Calu3 (cell line): Measurements from ENCODE around the gene NAPG. TPM values are rescaled to one million over a fixed set of nuclear protein-coding genes. Genes with fewer than 3 reads are reported as not detected.

Experiments
- Bru-seq: library from RNA; stranded (reverse); fragments of 400-500 nt; gene quantifications from one replicate; lab custom pipeline; 2021; lab: Mats Ljungman, UMichigan
- BruChase-seq, 2 experiments: library from RNA; stranded (reverse); fragments of 400-500 nt; gene quantifications; one replicate each; lab custom pipeline; 2021; lab: Mats Ljungman, UMichigan
- BruUV-seq: library from RNA; stranded (reverse); fragments of 400-500 nt; replicated peaks from 2 replicates; lab custom pipeline; 2021; lab: Mats Ljungman, UMichigan
- CTCF ChIA-PET: fragments of 300-600 bp; sonication (Branson Sonifier 250); formaldehyde crosslinking; loops from one replicate; lab custom pipeline; 2022; ENCODE audit warnings: antibody characterized with exemption; lab: Charles Lee
- DNase-seq: peaks from one replicate; pipeline ENCODE4 v3.0.0; 2022
- H3K27ac Mint-ChIP-seq: one replicate; pipeline ENCODE4 v1.8.0; 2022; ENCODE audit warnings: mixed read lengths; ENCODE audit not compliant: unreplicated experiment
- H3K27me3 Mint-ChIP-seq: one replicate; pipeline ENCODE4 v1.8.0; 2022; ENCODE audit warnings: mixed read lengths; ENCODE audit not compliant: unreplicated experiment
- H3K36me3 Mint-ChIP-seq: one replicate; pipeline ENCODE4 v1.8.0; 2022; ENCODE audit warnings: mild to moderate bottlenecking, moderate library complexity, mixed read lengths; ENCODE audit not compliant: insufficient read depth, unreplicated experiment
- H3K4me1 Mint-ChIP-seq: one replicate; pipeline ENCODE4 v1.8.0; 2022; ENCODE audit warnings: mild to moderate bottlenecking, low read depth, mixed read lengths; ENCODE audit not compliant: unreplicated experiment
- H3K4me3 Mint-ChIP-seq: one replicate; pipeline ENCODE4 v1.8.0; 2022; ENCODE audit warnings: mild to moderate bottlenecking, low read depth, moderate library complexity, mixed read lengths; ENCODE audit not compliant: unreplicated experiment
- H3K9me3 Mint-ChIP-seq: one replicate; pipeline ENCODE4 v1.8.0; 2022; ENCODE audit warnings: low read depth, mixed read lengths; ENCODE audit not compliant: unreplicated experiment
- CTCF ChIP-seq: fragments of 200-600 bp; IDR thresholded peaks from one replicate; pipeline ENCODE4 v1.8.0; 2022; ENCODE audit warnings: antibody characterized with exemption; ENCODE audit not compliant: unreplicated experiment
- intact Hi-C: fragments of 100-400 bp; cut with micrococcal nuclease; formaldehyde crosslinking; loops from one replicate; pipeline ENCODE4 v1.10.0; 2022; ENCODE audit not compliant: unreplicated experiment
- long read RNA-seq: library from polyadenylated mRNA; stranded (forward); transcript quantifications from one replicate; pipeline ENCODE4 v2.0.0, GENCODE V29; 2022
- total RNA-seq: library from RNA; stranded (reverse); gene quantifications from 2 replicates; pipeline ENCODE4 v1.2.3, GENCODE V29; 2022

NAPG gene
- total RNA-seq, result 35.6 and 45.0 TPM in 2 replicates
- Bru-seq, nascent RNA, result percentile 93 among the genes with signal in this experiment
- BruChase-seq, experiment 1, labeled RNA remaining after a 6-hour chase, result percentile 92 among the genes with signal in this experiment
- BruChase-seq, experiment 2, labeled RNA remaining after a 2-hour chase, result percentile 91 among the genes with signal in this experiment
- long read RNA-seq, partial matches to known transcripts, result 8 of 15 reads
- long read RNA-seq, other reads (novel, unspliced or antisense), result 5 of 15 reads

- intact Hi-C loops, result no loop called here
- TSS peak; percentile 33 for BruUV-seq
- peak within 1 kb of the TSS; percentile 96 for H3K27ac Mint-ChIP-seq
These were observed at the start of gene NAPG for GRCh38 chr18:10525697-10526560. TSS of gene NAPG (plus strand) at chr18:10526027. CDS start at chr18:10526103, 76 bp downstream.

GRCh38 chr18:10476338-10476791 lies 49.5 kb upstream of the NAPG start:
- Mint-ChIP-seq H3K27ac (no peak overlapping the region), H3K9me3 (no peaks in the 10 kb centered on the region), H3K36me3 (no peaks in the 10 kb centered on the region), H3K4me3 (no peak overlapping the region), H3K4me1 (no peaks in the 10 kb centered on the region), H3K27me3 (peaks cover 74% of the 10 kb centered on the region)
- BruUV-seq, result no TSS peak
- TF ChIP-seq CTCF, result no peak
- intact Hi-C loops, result no loop called here
- CTCF ChIA-PET, result no interaction called here
- DNase-seq, result no peak

More at GRCh38 chr18:10525697-10526560, at the start of gene NAPG:
- Mint-ChIP-seq H3K36me3 (peaks cover 29% of the 10 kb centered on the region), H3K27me3 (peaks cover 25% of the 10 kb centered on the region), H3K9me3 (no peaks in the 10 kb centered on the region), H3K4me3 (peak within 1 kb of the TSS; percentile 89), H3K4me1 (peaks cover 43% of the 10 kb centered on the region)
- TF ChIP-seq CTCF, result no peak
- CTCF ChIA-PET, result interaction anchor here (0.6 kb wide), 2 partner anchors 282 to 285 kb away, joined by 4 read pairs; no protein-coding TSS in a partner anchor
- DNase-seq, result peak; percentile 93

- Mint-ChIP-seq H3K4me3 (no peak overlapping the region), H3K27ac (no peak overlapping the region), H3K36me3 (no peaks in the 10 kb centered on the region), H3K9me3 (no peaks in the 10 kb centered on the region), H3K4me1 (no peaks in the 10 kb centered on the region), H3K27me3 (peaks cover 84% of the 10 kb centered on the region)
- intact Hi-C loops, result no loop called here
- CTCF ChIA-PET, result no interaction called here
- DNase-seq, result no peak
- no TSS peak for BruUV-seq
- no peak for TF ChIP-seq CTCF
These were observed 48.5 kb upstream of the NAPG start for GRCh38 chr18:10477121-10477862.

- peaks cover 89% of the 10 kb centered on the region for H3K27me3 Mint-ChIP-seq
- intact Hi-C loops, result no loop called here
- H3K36me3 Mint-ChIP-seq, result no peaks in the 10 kb centered on the region
- TF ChIP-seq CTCF, result no peak
- H3K9me3 Mint-ChIP-seq, result no peaks in the 10 kb centered on the region
- CTCF ChIA-PET, result no interaction called here
- no TSS peak for BruUV-seq
- no peaks in the 10 kb centered on the region for H3K4me1 Mint-ChIP-seq
- no peak overlapping the region for H3K4me3 Mint-ChIP-seq
- no peak overlapping the region for H3K27ac Mint-ChIP-seq
- DNase-seq, result no peak
These were observed 48.0 kb upstream of the NAPG start for GRCh38 chr18:10477863-10478260.
